Body of pancreas (tissue), 4 donors: ENCODE data around the gene METTL6. TPM values are rescaled to one million over a fixed set of nuclear protein-coding genes. Genes with fewer than 3 reads are reported as not detected.

Experiments used
- ATAC-seq: fragments of 150-250 bp; one replicate; pipeline ENCODE4 v1.9.1; 2016
- DNase-seq, 4 donors: peaks; one replicate each; pipeline ENCODE4 v3.0.0-alpha.2; 2019
- H3K27ac ChIP-seq, 4 donors: fragments of 200-600 bp; sonication (generic); 1 replicate in 3 of 4; 2 replicates in 1 of 4; pipeline versions ENCODE4 v1.5.1 to v1.6.1; 2016 to 2019; ENCODE audit warnings: mild to moderate bottlenecking in 1 of 4, mixed read lengths in 1 of 4, moderate library complexity in 1 of 4
- H3K27me3 ChIP-seq, 2 donors: fragments of 200-600 bp; sonication (generic); one replicate each; pipeline ENCODE4 v1.6.0; 2016; ENCODE audit warnings: mild to moderate bottlenecking in 1 of 2
- H3K36me3 ChIP-seq, 2 donors: fragments of 200-600 bp; sonication (generic); replicated peaks in 1 of 2; 2 replicates each; pipeline ENCODE4 v1.5.1; 2016; ENCODE audit warnings: low read depth in 2 of 2; ENCODE audit not compliant: insufficient read depth in 1 of 2
- H3K4me1 ChIP-seq: fragments of 200-600 bp; sonication (generic); one replicate; pipeline ENCODE4 v1.6.0; 2016
- H3K4me3 ChIP-seq, 2 donors: fragments of 200-600 bp; sonication (generic); 1 replicate in 1 of 2; 2 replicates in 1 of 2; pipeline ENCODE4 v1.5.1; 2016 to 2019
- H3K9me3 ChIP-seq, 3 donors: fragments of 200-600 bp; sonication (generic); 1 replicate in 2 of 3; 2 replicates in 1 of 3; pipeline ENCODE4 v1.5.1; 2016
- CTCF ChIP-seq, 7 experiments: fragments of 450-650 bp in 4 of 7; fragments of 200-600 bp in 3 of 7; sonication (generic) in 3 of 7; IDR thresholded peaks; one replicate each; pipeline ENCODE4 v1.5.1; 2016 to 2019; ENCODE audit warnings: antibody characterized with exemption in 7 of 7
- POLR2A ChIP-seq, 3 donors: fragments of 450-650 bp; IDR thresholded peaks; one replicate each; pipeline ENCODE4 v1.6.1; 2016; ENCODE audit warnings: antibody characterized with exemption in 3 of 3, mild to moderate bottlenecking in 2 of 3
- WGBS, 2 donors: methylation state at CpG; one replicate each; pipeline ENCODE4 v1.1.5; 2017; 5-methylcytosine and 5-hydroxymethylcytosine counted together
- intact Hi-C: fragments of 100-400 bp; cut with DNase I; formaldehyde crosslinking; loops from one replicate; pipeline ENCODE4 v1.15.1; 2023
- total RNA-seq, 2 donors: library from RNA; depleted of rRNA; stranded (reverse); fragments of >200 nt; gene quantifications; one replicate each; pipeline ENCODE4 v1.1.0, GENCODE V29; 2016

The METTL6 gene
- total RNA-seq, 2 donors from 2014 or later, result 3.3 to 14.5 TPM

DNA sequence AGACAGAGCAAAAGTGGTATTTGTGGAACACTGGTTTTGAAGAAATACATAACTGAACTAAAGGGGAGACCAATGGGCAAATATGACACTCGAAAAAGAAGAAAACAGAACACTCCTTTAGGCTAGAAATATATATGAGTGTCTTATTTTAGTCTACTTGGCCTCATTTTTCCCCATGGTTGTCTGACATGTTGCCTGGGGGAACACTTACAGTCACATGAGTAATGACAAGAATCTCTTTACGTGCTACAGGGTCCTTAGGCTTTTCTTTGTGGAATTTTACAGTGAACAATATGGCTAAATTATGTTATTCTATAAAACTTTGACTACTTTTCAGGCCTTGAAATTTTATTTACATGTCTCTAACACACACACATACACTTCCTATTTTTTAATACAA, 17.6 kb downstream of the METTL6 start:
- Histone ChIP-seq H3K27me3 (no peaks in the 10 kb centered on the region), H3K27ac (no peak overlapping the region), H3K36me3 (peaks cover 0 to 8% of the 10 kb centered on the region in 2 donors), H3K9me3 (no peaks in the 10 kb centered on the region), H3K4me1 (no peaks in the 10 kb centered on the region), H3K4me3 (no peak overlapping the region)
- intact Hi-C loops, result no loop called here
- DNase-seq, result no peak
- WGBS, 2 donors, result 91 to 94% methylated on average over 2 of the region's 2 CpGs
- TF ChIP-seq POLR2A (IDR thresholded peaks at IDR 0.05) (no peak), CTCF (IDR thresholded peaks at IDR 0.05) (no peak)
- ATAC-seq, result no peak

DNA sequence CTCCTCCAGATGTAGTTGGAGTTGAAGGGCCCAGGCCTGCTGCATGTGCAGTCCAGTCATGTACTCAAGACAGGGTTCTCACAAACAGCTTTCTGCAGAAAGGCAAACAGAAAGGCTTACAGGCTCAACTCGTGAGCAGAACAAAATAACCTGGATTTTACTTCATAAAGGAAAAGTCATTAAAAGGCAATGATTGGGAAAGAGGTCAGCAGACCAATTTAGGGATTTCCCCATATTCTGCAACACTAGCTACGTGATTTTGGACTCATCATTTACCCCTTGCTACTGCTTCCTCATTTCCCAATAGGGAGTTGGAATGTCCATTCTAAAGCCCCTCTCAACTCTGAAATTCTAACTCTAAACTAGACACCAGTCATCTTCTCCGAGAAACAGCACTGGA, 18.1 kb downstream of the METTL6 start:
- Histone ChIP-seq H3K27me3 (no peaks in the 10 kb centered on the region), H3K27ac (no peak overlapping the region), H3K4me1 (no peaks in the 10 kb centered on the region), H3K4me3 (no peak overlapping the region), H3K9me3 (no peaks in the 10 kb centered on the region), H3K36me3 (peaks cover 0 to 7% of the 10 kb centered on the region in 2 donors)
- ATAC-seq (no peak), DNase-seq (no peak)
- TF ChIP-seq CTCF (IDR thresholded peaks at IDR 0.05) (no peak), POLR2A (IDR thresholded peaks at IDR 0.05) (no peak)
- WGBS, 2 donors, result 69 to 79% methylated on average over 3 of the region's 3 CpGs
- intact Hi-C loops, result no loop called here

GRCh38 chr3:15405448-15406050, 21.8 kb downstream of the METTL6 start:
- Histone ChIP-seq H3K4me1 (no peaks in the 10 kb centered on the region), H3K36me3 (no peaks in the 10 kb centered on the region), H3K27ac (no peak overlapping the region), H3K4me3 (no peak overlapping the region), H3K27me3 (no peaks in the 10 kb centered on the region), H3K9me3 (no peaks in the 10 kb centered on the region)
- 36 to 38% methylated on average over 3 of the region's 3 CpGs for WGBS, 2 donors
- DNase-seq (peak in 1 of 4 donors; percentile 37), ATAC-seq (no peak)
- peak; percentile 33 to 64 (median 51) for TF ChIP-seq CTCF (IDR thresholded peaks at IDR 0.05)
- no peak for TF ChIP-seq POLR2A (IDR thresholded peaks at IDR 0.05)
- intact Hi-C loops, result no loop called here

DNA sequence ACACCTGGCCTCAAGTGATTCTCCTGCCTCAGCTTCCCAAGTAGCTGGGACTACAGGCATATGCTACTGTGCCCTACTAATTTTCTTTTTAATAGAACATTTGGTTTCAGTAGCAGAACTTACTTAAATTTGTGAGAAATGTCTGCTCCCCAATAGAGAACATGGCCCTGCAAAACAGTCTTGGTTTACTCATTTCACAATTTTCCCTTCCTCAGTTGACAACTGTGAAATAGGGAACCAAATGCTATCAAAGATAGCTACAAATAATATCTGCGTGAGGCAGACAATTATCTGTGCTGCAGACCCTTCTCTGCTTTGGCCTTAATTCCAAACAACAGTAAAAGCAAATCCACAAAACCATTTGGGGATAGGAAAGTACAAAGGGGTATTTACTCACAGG, 22.6 kb downstream of the METTL6 start:
- intact Hi-C loops, result no loop called here
- 81 to 92% methylated on average over 1 of the region's 1 CpG for WGBS, 2 donors

More for the DNA sequence above, 22.6 kb downstream of the METTL6 start:
- Histone ChIP-seq H3K36me3 (no peaks in the 10 kb centered on the region), H3K4me1 (no peaks in the 10 kb centered on the region), H3K4me3 (no peak overlapping the region), H3K27ac (no peak overlapping the region), H3K9me3 (no peaks in the 10 kb centered on the region), H3K27me3 (no peaks in the 10 kb centered on the region)
- ATAC-seq (no peak), DNase-seq (no peak)
- TF ChIP-seq CTCF (IDR thresholded peaks at IDR 0.05), result no peak
- no peak for TF ChIP-seq POLR2A (IDR thresholded peaks at IDR 0.05)
